Heart left ventricle (tissue), 16 donors: ENCODE results near the gene HOGA1. TPM values are rescaled to one million over a fixed set of nuclear protein-coding genes. Genes with fewer than 3 reads are reported as not detected.

ENCODE experiments used
- ATAC-seq, 4 donors: fragments of 200-7000 bp; cut with Tn5 transposase; one replicate each; pipeline ENCODE4 v1.9.1; 2020 to 2022; ENCODE audit warnings: moderate library complexity in 4 of 4, mild to moderate bottlenecking in 3 of 4, moderate number of reproducible peaks in 1 of 4
- DNase-seq, 5 donors: peaks; one replicate each; pipeline ENCODE4 v3.0.0-alpha.2; 2020
- H3K27ac ChIP-seq, 12 donors: fragments of 200-600 bp; sonication (generic) in 4 of 12; one replicate each; pipeline versions ENCODE4 v1.5.0 to v1.8.0; 2016 to 2022; ENCODE audit warnings: mild to moderate bottlenecking in 2 of 12
- H3K27me3 ChIP-seq, 9 donors: fragments of 200-600 bp; sonication (generic) in 2 of 9; one replicate each; pipeline versions ENCODE4 v1.5.1 to v1.8.0; 2016 to 2022; ENCODE audit warnings: mild to moderate bottlenecking in 3 of 9
- H3K36me3 ChIP-seq, 9 donors: fragments of 200-600 bp; sonication (generic) in 2 of 9; one replicate each; pipeline versions ENCODE4 v1.5.0 to v1.8.0; 2018 to 2022; ENCODE audit warnings: mild to moderate bottlenecking in 2 of 9
- H3K4me1 ChIP-seq, 12 donors: fragments of 200-600 bp; sonication (generic) in 4 of 12; one replicate each; pipeline versions ENCODE4 v1.5.0 to v1.8.0; 2016 to 2022; ENCODE audit warnings: mild to moderate bottlenecking in 3 of 12
- H3K4me3 ChIP-seq, 12 donors: fragments of 200-600 bp; sonication (generic) in 4 of 12; one replicate each; pipeline versions ENCODE4 v1.5.0 to v1.8.0; 2017 to 2022; ENCODE audit warnings: mild to moderate bottlenecking in 9 of 12, moderate library complexity in 4 of 12
- H3K9me3 ChIP-seq, 12 donors: fragments of 200-600 bp; sonication (generic) in 4 of 12; one replicate each; pipeline versions ENCODE4 v1.5.0 to v1.8.0; 2016 to 2022; ENCODE audit warnings: mild to moderate bottlenecking in 1 of 12
- POLR2A ChIP-seq, 2 donors: fragments of 450-650 bp; IDR thresholded peaks; one replicate each; pipeline ENCODE4 v1.6.1; 2017; ENCODE audit warnings: antibody characterized with exemption in 2 of 2, mild to moderate bottlenecking in 2 of 2, moderate library complexity in 2 of 2
- WGBS, 4 donors: extraction: QIAGEN DNeasy Blood & Tissue Kit in 2 of 4; methylation state at CpG; one replicate each; pipeline versions ENCODE4 v1.1.5 to v1.1.7; 2013 to 2018; 5-methylcytosine and 5-hydroxymethylcytosine counted together
- intact Hi-C, 10 donors: fragments of 100-400 bp; cut with DNase I; formaldehyde crosslinking; loops; one replicate each; pipeline versions ENCODE4 v1.11.1 to v1.14.2; 2022
- polyA plus RNA-seq, 2 donors: library from polyadenylated mRNA; stranded (reverse); fragments of 200-250 nt; gene quantifications; one replicate each; pipeline ENCODE4 v1.2.3, GENCODE V29; 2013
- total RNA-seq, 9 donors: library from RNA; depleted of rRNA in 2 of 9; stranded (reverse); fragments of >200 nt in 2 of 9; fragmentation: NEBNext Ultra II Directional in 3 of 9; extraction: Animal tissue kit (Norgen Biotek cat#: 25700) in 3 of 9; gene quantifications; one replicate each; pipeline versions ENCODE4 v1.1.0 to v1.2.4, GENCODE V29; 2016 to 2023
- TF ChIP-seq, protein P1 (sequence below), 12 donors: fragments of 200-600 bp; sonication (generic) in 4 of 12; IDR thresholded peaks; one replicate each; pipeline versions ENCODE4 v1.5.0 to v1.8.0; 2018 to 2022; ENCODE audit warnings: antibody characterized with exemption in 12 of 12, mild to moderate bottlenecking in 5 of 12
- donor health status: ischemic (EF 13 %, LVEDD 7.1; RV severe dilation, severe dysfunction).
- donor health status: healthy with polysubstance abuse.
- donor health status: DM: no; HTN: yes; CAD: no.
- donor health status: DM: no; HTN: no; CAD: no.
- donor health status: ischemic (EF 25% LVEDD 6.9; RV normal size, moderate dysfunction).
- donor health status: ischemic (EF 25% LVEDD 5.7; RV mildly dilated, moderate dysfunction).
- donor health status: healthy.
- donor health status: DM: yes; HTN: yes; CAD: no.
- donor health status: ischemic (EF 35%, LVEDD 5.7; RV mildly dilated, moderate dysfunction).
- donor health status: nonischemic (EF 11% LVEDD 7.7; RV severe dilation, severe dysfunction).
- donor health status: DM: yes; HTN: yes; CAD: no.
- donor health status: PGD.
- donor health status: ischemic (EF 29% LVEDD 5.4; RV normal size, mild dysfunction).
- donor health status: nonischemic (EF 23%, LVEDD 6.1; RV moderate dilation, normal function).

Gene HOGA1
- total and polyA plus RNA-seq, 11 donors, result 7.5 to 82.6 (median 20.4) TPM

DNA sequence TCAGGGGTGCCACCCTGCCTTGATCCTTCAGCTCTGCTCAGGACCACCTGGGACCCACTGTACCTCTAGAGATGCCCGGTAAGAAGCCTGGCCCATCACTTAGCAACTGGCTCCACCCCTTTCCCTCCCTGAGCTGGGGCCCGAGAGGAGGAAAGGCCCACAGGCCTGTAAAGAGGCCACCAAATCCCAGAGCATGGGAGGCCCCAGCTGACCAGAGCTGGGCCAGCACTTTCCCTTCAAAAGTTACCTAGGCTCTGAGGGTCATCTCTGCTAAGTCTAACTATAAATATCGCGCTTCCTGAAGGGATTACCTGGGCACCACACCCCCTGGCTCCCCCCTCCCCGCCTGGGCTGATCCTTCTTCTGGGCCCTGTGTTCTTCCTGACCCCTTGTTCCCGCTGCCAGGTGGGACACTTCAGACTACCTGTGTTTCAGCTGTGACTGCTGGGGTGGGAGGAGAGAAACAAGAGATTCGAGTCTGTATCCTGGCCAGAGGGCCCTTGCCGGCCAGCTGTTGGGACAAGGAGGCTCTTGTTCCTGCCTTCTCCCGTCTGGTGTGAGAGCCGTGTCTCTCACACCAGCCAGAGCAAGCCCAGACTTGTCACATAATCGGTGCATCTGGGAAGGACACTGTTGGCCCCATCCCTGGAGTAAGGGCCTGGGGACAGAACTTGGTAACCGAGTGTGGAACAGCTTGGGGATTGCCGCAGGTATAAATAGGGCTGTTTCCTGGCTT lies 34.4 kb upstream of the HOGA1 start:
- TF ChIP-seq, protein P1, sequence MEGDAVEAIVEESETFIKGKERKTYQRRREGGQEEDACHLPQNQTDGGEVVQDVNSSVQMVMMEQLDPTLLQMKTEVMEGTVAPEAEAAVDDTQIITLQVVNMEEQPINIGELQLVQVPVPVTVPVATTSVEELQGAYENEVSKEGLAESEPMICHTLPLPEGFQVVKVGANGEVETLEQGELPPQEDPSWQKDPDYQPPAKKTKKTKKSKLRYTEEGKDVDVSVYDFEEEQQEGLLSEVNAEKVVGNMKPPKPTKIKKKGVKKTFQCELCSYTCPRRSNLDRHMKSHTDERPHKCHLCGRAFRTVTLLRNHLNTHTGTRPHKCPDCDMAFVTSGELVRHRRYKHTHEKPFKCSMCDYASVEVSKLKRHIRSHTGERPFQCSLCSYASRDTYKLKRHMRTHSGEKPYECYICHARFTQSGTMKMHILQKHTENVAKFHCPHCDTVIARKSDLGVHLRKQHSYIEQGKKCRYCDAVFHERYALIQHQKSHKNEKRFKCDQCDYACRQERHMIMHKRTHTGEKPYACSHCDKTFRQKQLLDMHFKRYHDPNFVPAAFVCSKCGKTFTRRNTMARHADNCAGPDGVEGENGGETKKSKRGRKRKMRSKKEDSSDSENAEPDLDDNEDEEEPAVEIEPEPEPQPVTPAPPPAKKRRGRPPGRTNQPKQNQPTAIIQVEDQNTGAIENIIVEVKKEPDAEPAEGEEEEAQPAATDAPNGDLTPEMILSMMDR (IDR thresholded peaks at IDR 0.05), result no peak
- no peak for TF ChIP-seq POLR2A (IDR thresholded peaks at IDR 0.05)

DNA sequence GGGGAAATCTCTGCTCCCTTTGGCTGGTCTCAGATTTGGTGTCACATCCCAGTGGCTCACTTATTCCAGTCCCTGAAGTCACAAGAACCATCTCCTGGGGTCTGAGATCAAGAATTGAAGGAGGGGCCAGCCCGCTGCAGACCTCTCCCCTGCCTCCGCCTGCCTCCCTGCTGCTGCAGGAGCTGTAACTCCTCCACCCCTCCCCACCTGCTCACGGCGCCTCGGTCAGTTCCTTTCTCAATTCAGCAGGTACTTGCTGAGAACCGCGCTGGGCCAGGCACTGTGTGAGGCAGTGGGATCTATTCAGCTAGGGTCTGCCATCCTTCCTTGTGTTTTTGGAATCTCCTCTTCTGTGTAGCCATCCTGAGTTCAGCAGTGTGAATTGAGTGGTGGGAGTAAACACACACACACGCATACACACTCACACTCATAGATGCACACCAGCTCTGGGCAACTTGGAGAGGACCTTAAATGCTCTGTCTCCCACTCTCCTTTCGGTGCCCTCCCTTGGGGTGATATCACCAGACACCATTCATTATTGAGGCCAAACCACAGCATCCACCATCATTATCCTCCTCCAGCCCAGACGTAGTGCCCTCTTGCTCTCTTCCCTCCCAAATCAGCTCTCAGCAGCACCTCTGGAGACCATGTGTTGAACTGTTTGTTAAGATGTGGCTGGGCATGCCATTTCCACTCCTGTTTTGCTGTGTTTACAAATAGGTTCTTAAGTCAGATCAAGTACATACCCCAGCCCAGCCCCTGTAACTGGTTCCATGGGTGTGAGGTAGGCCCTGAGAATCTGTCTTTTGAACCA lies 33.6 kb upstream of the HOGA1 start:
- peak overlapping the region in 11 of 12 donors; percentile 32 to 73 (median 55) for H3K27ac ChIP-seq
- peaks cover 0 to 1% (median 0%) of the 10 kb centered on the region in 12 donors for H3K9me3 ChIP-seq
- no peaks in the 10 kb centered on the region for H3K36me3 ChIP-seq
- DNase-seq (no peak), ATAC-seq (no peak)
- H3K4me1 ChIP-seq, result peaks cover 0 to 62% (median 45%) of the 10 kb centered on the region in 12 donors
- no peaks in the 10 kb centered on the region for H3K27me3 ChIP-seq
- intact Hi-C loops, result loop anchor here (1.0 to 10.0 kb wide), 6 partner anchors 48 to 143 kb away; partner anchors contain the start of genes MMS19 (in 4 of the 10) and UBTD1 (in 4 of the 10)
- TF ChIP-seq, protein P1 (IDR thresholded peaks at IDR 0.05), result no peak
- TF ChIP-seq POLR2A (IDR thresholded peaks at IDR 0.05), result no peak
- WGBS, 4 donors, result 73 to 87% (median 81%) methylated on average over 10 of the region's 10 CpGs
- no peak overlapping the region for H3K4me3 ChIP-seq

More for the DNA sequence above, 34.4 kb upstream of the HOGA1 start:
- no peak overlapping the region for H3K4me3 ChIP-seq
- peak in 2 of 5 donors; percentile 57 to 67 for DNase-seq
- 35 to 57% (median 48%) methylated on average over 10 to 13 of the region's 13 CpGs for WGBS, 4 donors
- no peaks in the 10 kb centered on the region for H3K9me3 ChIP-seq
- intact Hi-C loops, result loop anchor here (1.0 to 10.0 kb wide), 6 partner anchors 47 to 142 kb away; partner anchors contain the start of genes MMS19 (in 5 of the 10) and UBTD1 (in 5 of the 10)
- H3K36me3 ChIP-seq, result no peaks in the 10 kb centered on the region
- H3K27me3 ChIP-seq, result no peaks in the 10 kb centered on the region
- peaks cover 0 to 62% (median 45%) of the 10 kb centered on the region in 12 donors for H3K4me1 ChIP-seq
- peak overlapping the region in 11 of 12 donors; percentile 32 to 73 (median 55) for H3K27ac ChIP-seq
- ATAC-seq, result peak in 3 of 4 donors; percentile 40 to 56 (median 47)

DNA sequence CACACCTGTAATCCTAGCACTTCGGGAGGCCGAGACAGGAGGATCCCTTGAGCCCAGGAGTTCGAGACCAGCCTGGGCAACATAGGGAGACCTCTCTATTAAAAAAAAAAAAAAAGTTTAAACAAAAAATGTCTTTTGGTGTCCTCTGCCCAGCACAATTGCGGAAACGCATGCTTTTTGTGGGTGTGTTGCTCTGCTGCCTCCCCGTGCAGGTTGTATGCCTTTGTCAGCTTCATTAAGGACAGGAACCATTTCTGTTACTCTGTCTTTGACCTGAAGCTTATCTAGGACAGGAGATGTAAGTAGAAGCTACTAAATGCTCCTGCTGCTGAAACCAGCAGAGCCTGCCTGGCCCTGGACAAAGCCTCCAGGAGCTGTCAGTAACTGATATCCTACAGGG lies 32.9 kb upstream of the HOGA1 start:
- Histone ChIP-seq H3K9me3 (peaks cover 0 to 3% (median 0%) of the 10 kb centered on the region in 12 donors), H3K4me1 (peaks cover 0 to 62% (median 45%) of the 10 kb centered on the region in 12 donors), H3K4me3 (no peak overlapping the region), H3K36me3 (no peaks in the 10 kb centered on the region), H3K27me3 (no peaks in the 10 kb centered on the region), H3K27ac (peak overlapping the region in 1 of 12 donors; percentile 69)
- WGBS, 4 donors, result 79 to 98% (median 89%) methylated on average over 6 of the region's 6 CpGs
- DNase-seq, result no peak
- TF ChIP-seq POLR2A (IDR thresholded peaks at IDR 0.05), result no peak
- TF ChIP-seq, protein P1 (IDR thresholded peaks at IDR 0.05), result no peak
- no peak for ATAC-seq
- intact Hi-C loops, result loop anchor here in 9 of 10 donors (5.0 to 10.0 kb wide), 5 partner anchors 49 to 144 kb away; partner anchors contain the start of genes MMS19 (in 4 of the 9) and UBTD1 (in 4 of the 9)
